ENCODE measurements around the gene RGS11. TPM values are rescaled to one million over a fixed set of nuclear protein-coding genes. Genes with fewer than 3 reads are reported as not detected.

The RGS11 gene
- total RNA-seq, 2 experiments from 2014 or later: not detected

GRCh38 chr16:264440-264951 is 11.2 kb downstream of the RGS11 start:
- H3K9me3 Mint-ChIP-seq: no peaks in the 10 kb centered on the region
- no peak for TF ChIP-seq CTCF (IDR thresholded peaks at IDR 0.05)
- ATAC-seq (no peak), DNase-seq (no peak)
- no peaks in the 10 kb centered on the region for H3K27me3 Mint-ChIP-seq
- no peak overlapping the region for H3K27ac Mint-ChIP-seq
- peaks cover 2% of the 10 kb centered on the region for H3K36me3 Mint-ChIP-seq (ENCODE audit: low read depth)
- ChIA-PET CTCF (no interaction called here), POLR2A (interaction anchor here (1.3 kb wide), 1 partner anchor 10 kb away, joined by 3 read pairs; no protein-coding TSS in a partner anchor)
- intact Hi-C loops (cut with micrococcal nuclease): no loop called here
- no peak overlapping the region for H3K4me3 Mint-ChIP-seq
- no peaks in the 10 kb centered on the region for H3K4me1 Mint-ChIP-seq (ENCODE audit: low read depth)

GRCh38 chr16:263944-264343 is 11.8 kb downstream of the RGS11 start:
- Mint-ChIP-seq H3K4me3 (no peak overlapping the region), H3K27ac (no peak overlapping the region), H3K9me3 (no peaks in the 10 kb centered on the region), H3K36me3 (ENCODE audit: low read depth) (peaks cover 2% of the 10 kb centered on the region), H3K27me3 (no peaks in the 10 kb centered on the region), H3K4me1 (ENCODE audit: low read depth) (no peaks in the 10 kb centered on the region)
- no peak for TF ChIP-seq CTCF (IDR thresholded peaks at IDR 0.05)
- ChIA-PET CTCF (no interaction called here), POLR2A (interaction anchor here (1.3 kb wide), 1 partner anchor 10 kb away, joined by 3 read pairs; no protein-coding TSS in a partner anchor)
- ATAC-seq (no peak), DNase-seq (no peak)
- intact Hi-C loops (cut with micrococcal nuclease): no loop called here

GRCh38 chr16:263182-263774 is 12.5 kb downstream of the RGS11 start:
- no peak for ATAC-seq
- TF ChIP-seq CTCF (IDR thresholded peaks at IDR 0.05): no peak
- DNase-seq: no peak
- H3K27me3 Mint-ChIP-seq: no peaks in the 10 kb centered on the region
- peaks cover 2% of the 10 kb centered on the region for H3K36me3 Mint-ChIP-seq (ENCODE audit: low read depth)
- ChIA-PET CTCF (no interaction called here), POLR2A (interaction anchor here (1.3 kb wide), 1 partner anchor 9 kb away, joined by 3 read pairs; no protein-coding TSS in a partner anchor)
- no peaks in the 10 kb centered on the region for H3K9me3 Mint-ChIP-seq
- intact Hi-C loops (cut with micrococcal nuclease): no loop called here
- H3K4me3 Mint-ChIP-seq: no peak overlapping the region
- H3K4me1 Mint-ChIP-seq (ENCODE audit: low read depth): no peaks in the 10 kb centered on the region
- H3K27ac Mint-ChIP-seq: no peak overlapping the region

- H3K36me3 Mint-ChIP-seq (ENCODE audit: low read depth): peaks cover 2% of the 10 kb centered on the region
- no peaks in the 10 kb centered on the region for H3K9me3 Mint-ChIP-seq
- no peak for DNase-seq
- no peaks in the 10 kb centered on the region for H3K27me3 Mint-ChIP-seq
- POLR2A ChIA-PET: no interaction called here
- no peaks in the 10 kb centered on the region for H3K4me1 Mint-ChIP-seq (ENCODE audit: low read depth)
- H3K27ac Mint-ChIP-seq: no peak overlapping the region
- intact Hi-C loops (cut with micrococcal nuclease): no loop called here
- no peak for ATAC-seq
- H3K4me3 Mint-ChIP-seq: no peak overlapping the region
- CTCF ChIA-PET: no interaction called here
- no peak for TF ChIP-seq CTCF (IDR thresholded peaks at IDR 0.05)
These were observed 13.5 kb downstream of the RGS11 start for GRCh38 chr16:262121-262745.

- TF ChIP-seq CTCF (IDR thresholded peaks at IDR 0.05): no peak
- Mint-ChIP-seq H3K27ac (no peak overlapping the region), H3K4me1 (ENCODE audit: low read depth) (no peaks in the 10 kb centered on the region), H3K9me3 (no peaks in the 10 kb centered on the region), H3K4me3 (no peak overlapping the region), H3K36me3 (ENCODE audit: low read depth) (peaks cover 2% of the 10 kb centered on the region), H3K27me3 (no peaks in the 10 kb centered on the region)
- ATAC-seq (no peak), DNase-seq (no peak)
- intact Hi-C loops (cut with micrococcal nuclease): no loop called here
- ChIA-PET CTCF (no interaction called here), POLR2A (interaction anchor here (1.3 kb wide), 1 partner anchor 12 kb away, joined by 5 read pairs; no protein-coding TSS in a partner anchor)
These were observed 14.6 kb downstream of the RGS11 start for GRCh38 chr16:261031-261691.
